ACC112 (cell line): Measurements from ENCODE around the gene TMC6.

Source experiments
- H2AFZ ChIP-seq: fragments of 200-600 bp; sonication (generic); one replicate; pipeline ENCODE4 v1.6.0; 2017; ENCODE audit warnings: antibody characterized with exemption, low read length; ENCODE audit not compliant: unreplicated experiment
- H3K27ac ChIP-seq: fragments of 200-600 bp; sonication (generic); 2 replicates; pipeline ENCODE4 v1.5.1; 2014; ENCODE audit warnings: low read depth, mild to moderate bottlenecking, antibody characterized with exemption, low read length, moderate library complexity
- H3K27me3 ChIP-seq: fragments of 200-600 bp; sonication (generic); 2 replicates; pipeline ENCODE4 v1.6.1; 2014; ENCODE audit warnings: mild to moderate bottlenecking, antibody characterized with exemption, low read length, moderate library complexity, mixed read lengths; ENCODE audit not compliant: insufficient read depth
- H3K36me3 ChIP-seq: fragments of 200-600 bp; sonication (generic); 2 replicates; pipeline ENCODE4 v1.6.1; 2016; ENCODE audit warnings: mild to moderate bottlenecking, antibody characterized with exemption, low read length, moderate library complexity, mixed read lengths; ENCODE audit not compliant: insufficient read depth
- H3K4me1 ChIP-seq: fragments of 200-600 bp; sonication (generic); one replicate; pipeline ENCODE4 v1.6.1; 2016; ENCODE audit warnings: low read length, mixed read lengths; ENCODE audit not compliant: insufficient read depth, unreplicated experiment, control insufficient read depth
- H3K4me3 ChIP-seq: fragments of 200-600 bp; sonication (generic); 2 replicates; pipeline ENCODE4 v1.5.1; 2014; ENCODE audit warnings: mild to moderate bottlenecking, low read depth, low read length
- H3K79me2 ChIP-seq: fragments of 200-600 bp; sonication (generic); one replicate; pipeline ENCODE4 v1.6.0; 2016; ENCODE audit warnings: low read length; ENCODE audit not compliant: control insufficient read depth, unreplicated experiment, insufficient read depth

Gene TMC6

DNA sequence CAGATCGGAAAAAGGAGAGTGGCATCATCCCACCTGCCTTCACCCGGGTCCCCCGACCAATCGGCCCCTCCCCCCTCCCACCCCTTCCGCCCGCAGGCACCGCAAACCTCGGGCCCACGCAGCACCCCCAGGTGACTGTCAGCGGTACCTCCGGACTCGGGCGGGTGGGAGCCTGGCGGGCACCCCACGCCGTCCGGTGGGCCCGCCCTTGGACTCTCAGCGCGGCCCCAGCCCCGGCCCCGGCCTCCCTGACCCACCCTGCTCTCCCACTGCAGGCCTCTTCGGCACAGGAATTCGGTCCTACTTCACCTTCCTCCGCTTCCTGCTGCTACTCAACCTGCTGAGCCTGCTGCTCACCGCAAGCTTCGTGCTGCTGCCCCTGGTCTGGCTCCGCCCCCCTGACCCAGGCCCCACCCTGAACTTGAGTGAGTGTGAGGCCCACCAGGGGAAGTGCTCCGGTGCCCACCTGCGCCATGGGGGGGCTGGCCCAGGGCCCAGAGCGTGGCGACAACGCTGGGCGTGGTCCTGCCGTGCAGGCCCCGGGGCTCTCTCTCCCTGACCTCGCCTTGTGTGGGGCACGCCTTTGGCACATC is 3.6 kb upstream of the TMC6 start:
- Histone ChIP-seq H3K27ac (no peak overlapping the region), H3K4me3 (no peak overlapping the region), H3K79me2 (no peaks in the 10 kb centered on the region), H3K4me1 (no peaks in the 10 kb centered on the region), H3K27me3 (peaks cover 26% of the 10 kb centered on the region; the same call in 1 of the 2 replicates), H2AFZ (no peak overlapping the region), H3K36me3 (no peaks in the 10 kb centered on the region)

DNA sequence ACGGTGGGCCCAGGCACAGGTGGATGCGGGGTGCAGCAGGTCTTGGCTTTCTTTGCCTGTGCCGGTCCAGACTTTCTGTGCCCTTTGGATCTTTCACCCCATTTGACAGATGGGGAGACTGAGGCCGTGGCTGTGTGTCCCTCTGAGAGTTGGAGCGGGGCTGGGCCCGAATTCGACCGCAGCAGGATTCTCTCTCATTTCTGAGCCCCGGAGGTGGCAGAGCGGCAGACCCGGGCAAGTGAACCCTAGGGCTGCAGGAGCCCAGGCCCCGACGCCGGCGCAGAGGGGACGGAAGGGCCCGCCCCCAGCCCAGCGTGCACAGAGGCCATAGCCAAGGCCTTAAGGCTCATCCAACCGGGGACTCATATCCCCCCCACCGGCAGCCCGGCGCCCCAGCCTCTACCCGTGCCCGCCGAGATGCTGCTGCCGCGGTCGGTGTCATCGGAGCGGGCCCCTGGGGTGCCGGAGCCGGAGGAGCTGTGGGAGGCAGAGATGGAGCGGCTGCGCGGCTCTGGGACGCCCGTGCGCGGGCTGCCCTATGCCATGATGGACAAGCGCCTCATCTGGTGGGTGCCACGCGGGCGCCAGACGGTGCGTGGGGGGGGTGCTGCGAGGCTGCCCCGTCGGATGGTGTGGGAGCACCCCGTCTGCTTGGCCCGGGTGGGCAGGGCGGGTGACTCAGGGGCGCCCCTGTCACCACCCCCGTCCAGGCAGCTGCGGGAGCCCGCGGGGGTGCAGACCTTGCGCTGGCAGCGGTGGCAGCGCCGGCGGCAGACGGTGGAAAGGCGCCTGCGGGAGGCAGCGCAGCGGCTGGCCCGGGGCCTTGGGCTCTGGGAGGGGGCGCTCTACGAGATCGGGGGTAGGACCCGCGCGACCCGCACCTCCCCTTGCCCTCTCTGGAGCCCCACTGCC is 2.9 kb upstream of the TMC6 start:
- H3K27me3 ChIP-seq: peaks cover 26% of the 10 kb centered on the region; the same call in 1 of the 2 replicates
- H2AFZ ChIP-seq: no peak overlapping the region
- H3K36me3 ChIP-seq: no peaks in the 10 kb centered on the region
- no peak overlapping the region for H3K4me3 ChIP-seq
- no peaks in the 10 kb centered on the region for H3K4me1 ChIP-seq
- no peaks in the 10 kb centered on the region for H3K79me2 ChIP-seq
- H3K27ac ChIP-seq: no peak overlapping the region

GRCh38 chr17:78130437-78131101 is 2.0 kb upstream of the TMC6 start, which contains the start of gene TMC8:
TMC8 (plus strand) TSS chr17:78130771; CDS start chr17:78131589, 818 bp downstream.
- Histone ChIP-seq H3K4me1 (no peaks in the 10 kb centered on the region), H3K36me3 (no peaks in the 10 kb centered on the region), H3K79me2 (no peaks in the 10 kb centered on the region), H3K27ac (no peak within 1 kb of the TSS), H3K4me3 (no peak within 1 kb of the TSS), H2AFZ (no peak within 1 kb of the TSS), H3K27me3 (peaks cover 26% of the 10 kb centered on the region; the same call in 1 of the 2 replicates)

DNA sequence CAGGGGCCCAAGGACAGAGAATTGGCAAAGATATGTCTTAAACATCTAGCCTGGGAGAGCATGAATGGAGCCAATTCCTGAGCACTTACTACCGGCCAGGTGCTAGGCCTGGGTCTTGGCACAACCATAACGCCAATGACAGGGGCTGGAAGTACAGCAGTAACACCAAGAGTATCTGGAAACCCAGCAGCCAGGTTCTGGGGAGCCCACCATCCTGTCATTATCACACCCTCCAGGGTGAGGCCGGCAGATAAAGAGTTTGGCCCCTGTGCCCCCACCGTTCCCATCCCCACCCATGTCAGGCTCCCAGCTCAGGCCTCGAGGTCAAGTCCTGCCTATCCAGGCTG is 1.5 kb upstream of the TMC6 start:
- Histone ChIP-seq H3K27me3 (peaks cover 26% of the 10 kb centered on the region; the same call in 1 of the 2 replicates), H3K27ac (no peak overlapping the region), H3K79me2 (no peaks in the 10 kb centered on the region), H3K4me3 (no peak overlapping the region), H2AFZ (no peak overlapping the region), H3K36me3 (no peaks in the 10 kb centered on the region), H3K4me1 (no peaks in the 10 kb centered on the region)

DNA sequence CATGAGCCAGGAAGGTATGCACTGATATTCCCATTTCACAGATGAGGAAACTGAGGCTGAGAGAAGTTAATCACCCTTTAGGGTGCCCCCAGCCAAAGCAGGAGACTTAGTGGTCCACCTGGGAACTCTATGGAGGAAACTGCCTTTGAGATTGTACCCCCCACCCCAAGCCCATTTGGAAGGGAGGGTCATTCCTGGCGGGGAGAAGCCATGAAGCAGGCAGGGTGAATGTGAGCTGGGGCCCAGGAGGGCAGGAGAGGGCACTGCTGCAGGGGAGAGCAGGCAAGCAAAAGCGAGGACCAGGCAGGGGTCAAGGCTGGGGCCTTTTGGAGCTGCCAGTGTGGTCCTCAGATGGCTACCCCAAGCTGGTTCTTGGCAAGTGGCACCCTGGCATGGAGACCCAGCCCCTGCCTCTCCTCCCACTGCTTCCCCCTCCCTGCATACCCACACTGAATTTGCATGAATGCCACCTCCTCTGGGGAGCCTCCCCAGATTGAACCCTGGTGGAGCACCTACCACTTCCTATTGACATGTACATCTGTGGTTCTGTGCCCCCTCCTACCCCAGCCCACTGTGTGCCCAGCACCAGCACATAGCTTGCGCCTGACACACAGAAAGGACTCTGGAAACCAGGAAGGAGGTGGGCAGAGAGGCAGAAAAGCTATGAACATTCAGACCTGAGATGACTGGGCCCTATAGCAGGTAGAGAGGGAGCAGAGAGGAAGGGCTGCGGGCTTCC is 965 bp upstream of the TMC6 start:
- Histone ChIP-seq H2AFZ (no peak overlapping the region), H3K79me2 (no peaks in the 10 kb centered on the region), H3K4me1 (no peaks in the 10 kb centered on the region)

DNA sequence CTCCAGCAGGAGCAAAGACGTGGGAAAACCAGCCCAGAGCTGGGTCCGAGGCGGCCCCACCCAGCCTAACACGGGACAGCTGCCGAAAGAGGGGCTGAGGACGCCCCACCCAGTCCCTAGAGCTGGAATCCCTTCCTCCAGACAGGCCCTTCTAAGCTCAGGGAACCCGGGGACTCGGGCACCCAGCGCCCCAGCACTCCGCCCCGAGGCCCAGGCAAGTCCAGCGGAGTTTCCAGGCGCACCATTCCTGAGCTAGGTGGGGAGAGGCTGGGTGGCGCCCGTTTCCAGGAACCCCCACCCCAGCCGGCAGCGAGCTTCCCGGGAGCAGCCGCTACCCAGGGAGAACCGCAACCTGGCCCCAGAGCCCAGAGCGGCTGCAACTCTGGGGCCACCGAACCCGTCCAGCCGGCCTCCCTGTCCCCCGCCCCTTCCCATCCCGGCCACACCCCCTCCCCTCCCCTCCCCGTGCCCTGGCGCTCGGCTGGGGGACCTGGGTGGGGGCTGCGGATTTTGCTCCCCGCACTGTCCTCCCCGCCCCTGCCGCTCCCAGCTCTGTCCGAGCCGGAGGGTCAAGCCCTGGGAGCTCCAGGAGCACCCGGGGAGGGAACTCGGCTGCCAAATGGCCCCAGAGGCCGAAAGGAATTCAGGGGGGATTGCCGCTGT is 536 bp downstream of the TMC6 start:
- no peaks in the 10 kb centered on the region for H3K79me2 ChIP-seq
- peak overlapping the region; percentile 82 for H3K4me3 ChIP-seq
- no peak overlapping the region for H3K27ac ChIP-seq
- H3K36me3 ChIP-seq: no peaks in the 10 kb centered on the region
- peak overlapping the region; percentile 55 for H2AFZ ChIP-seq
- H3K27me3 ChIP-seq: peaks cover 21% of the 10 kb centered on the region; the same call in 1 of the 2 replicates
- no peaks in the 10 kb centered on the region for H3K4me1 ChIP-seq

More for the DNA sequence above, 965 bp upstream of the TMC6 start:
- Histone ChIP-seq H3K36me3 (no peaks in the 10 kb centered on the region), H3K27me3 (peaks cover 26% of the 10 kb centered on the region; the same call in 1 of the 2 replicates), H3K4me3 (no peak overlapping the region), H3K27ac (no peak overlapping the region)

GRCh38 chr17:78127239-78127887 is 1.2 kb downstream of the TMC6 start:
- Histone ChIP-seq H3K27me3 (peaks cover 19% of the 10 kb centered on the region; the same call in 1 of the 2 replicates), H3K36me3 (no peaks in the 10 kb centered on the region), H3K79me2 (no peaks in the 10 kb centered on the region), H3K27ac (no peak overlapping the region), H2AFZ (no peak overlapping the region), H3K4me1 (no peaks in the 10 kb centered on the region), H3K4me3 (peak overlapping the region; percentile 82; the same call in 1 of the 2 replicates)

DNA sequence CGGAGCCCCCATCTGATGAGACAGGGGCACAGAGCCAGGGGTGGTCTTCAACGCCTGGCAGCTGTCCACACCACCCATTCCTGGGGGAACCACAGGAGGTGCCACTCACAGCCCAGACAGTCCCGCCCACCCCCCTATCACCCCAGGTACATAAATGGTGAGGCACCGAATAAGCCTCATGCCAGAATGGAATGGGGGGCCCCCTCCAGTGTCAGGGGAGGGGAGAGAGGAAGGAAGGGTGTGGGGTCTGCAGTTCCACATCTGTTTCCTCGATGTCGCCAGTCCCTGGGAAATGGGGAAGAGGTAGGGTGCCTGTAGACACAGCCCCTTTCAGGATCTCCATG is 1.7 kb downstream of the TMC6 start:
- no peaks in the 10 kb centered on the region for H3K36me3 ChIP-seq
- H3K79me2 ChIP-seq: no peaks in the 10 kb centered on the region
- no peak overlapping the region for H2AFZ ChIP-seq
- H3K4me1 ChIP-seq: no peaks in the 10 kb centered on the region
- no peak overlapping the region for H3K27ac ChIP-seq
- H3K4me3 ChIP-seq: no peak overlapping the region
- peaks cover 16% of the 10 kb centered on the region; the same call in 1 of the 2 replicates for H3K27me3 ChIP-seq

DNA sequence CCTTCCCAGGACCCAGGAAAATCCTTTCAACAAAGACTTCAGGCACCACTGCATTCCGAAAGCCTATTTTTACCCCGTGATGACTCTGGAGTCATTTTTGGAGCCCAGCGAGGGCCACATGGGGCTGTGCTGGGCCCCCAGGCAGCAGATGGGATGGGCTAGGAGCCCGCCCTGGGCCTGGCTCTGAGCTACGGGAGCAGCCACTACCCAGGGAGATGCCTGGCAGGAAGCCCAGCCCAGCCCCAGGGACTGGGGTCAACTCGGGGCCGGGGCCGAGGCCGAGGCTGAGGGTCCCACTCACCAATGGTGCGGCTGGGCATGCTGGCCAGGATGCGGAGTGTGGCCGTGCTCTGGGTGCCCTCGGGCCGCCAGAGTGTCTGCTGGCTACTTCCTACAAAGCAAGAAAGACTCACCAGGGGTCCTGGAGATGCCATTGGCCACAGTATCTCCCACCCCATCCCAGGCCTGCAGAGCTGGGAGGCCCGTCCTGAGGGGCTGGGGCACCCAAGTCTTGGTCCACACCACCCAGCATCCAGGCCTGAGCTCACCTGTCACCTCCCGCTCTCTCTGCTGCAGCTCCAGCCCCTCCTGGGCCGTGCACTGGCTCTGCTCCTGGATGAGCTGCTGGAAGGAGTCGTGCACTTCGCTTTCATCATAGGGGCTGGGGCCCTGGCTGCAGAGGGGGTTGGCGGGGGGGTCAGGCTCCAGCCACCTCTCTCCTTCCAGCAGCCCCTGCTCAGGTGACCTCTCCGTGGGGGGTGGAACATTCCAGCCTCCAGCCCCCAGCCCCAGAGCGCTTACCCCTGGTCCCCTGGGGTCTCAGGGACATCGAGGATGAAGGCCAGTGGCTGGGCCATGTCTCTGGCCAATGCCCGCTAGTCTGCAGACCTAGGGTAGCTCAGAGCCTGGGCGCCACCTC is 2.3 kb downstream of the TMC6 start:
- Histone ChIP-seq H3K79me2 (no peaks in the 10 kb centered on the region), H3K27me3 (peaks cover 14% of the 10 kb centered on the region; the same call in 1 of the 2 replicates), H3K4me3 (no peak overlapping the region), H3K36me3 (no peaks in the 10 kb centered on the region), H2AFZ (no peak overlapping the region), H3K27ac (no peak overlapping the region), H3K4me1 (no peaks in the 10 kb centered on the region)
